NCI-H460 (cell line): ENCODE data around the gene TRIM28. TPM values are rescaled to one million over a fixed set of nuclear protein-coding genes. Genes with fewer than 3 reads are reported as not detected.
A peak's percentile ranks its signal among the peaks of the same experiment; 100 is the strongest.

ENCODE experiments used
- DNase-seq: peaks from one replicate; pipeline ENCODE4 v3.0.0-alpha.2; 2016; ENCODE audit warnings: low read depth; ENCODE audit errors: extremely low read depth
- total RNA-seq: library from RNA; depleted of rRNA; stranded (reverse); fragments of >200 nt; shearing (Covaris generic); gene quantifications from 2 replicates; pipeline ENCODE4 v1.2.3, GENCODE V29; 2014

TRIM28 gene
- total RNA-seq, 1 experiment from 2014 or later, result 252 TPM

DNA sequence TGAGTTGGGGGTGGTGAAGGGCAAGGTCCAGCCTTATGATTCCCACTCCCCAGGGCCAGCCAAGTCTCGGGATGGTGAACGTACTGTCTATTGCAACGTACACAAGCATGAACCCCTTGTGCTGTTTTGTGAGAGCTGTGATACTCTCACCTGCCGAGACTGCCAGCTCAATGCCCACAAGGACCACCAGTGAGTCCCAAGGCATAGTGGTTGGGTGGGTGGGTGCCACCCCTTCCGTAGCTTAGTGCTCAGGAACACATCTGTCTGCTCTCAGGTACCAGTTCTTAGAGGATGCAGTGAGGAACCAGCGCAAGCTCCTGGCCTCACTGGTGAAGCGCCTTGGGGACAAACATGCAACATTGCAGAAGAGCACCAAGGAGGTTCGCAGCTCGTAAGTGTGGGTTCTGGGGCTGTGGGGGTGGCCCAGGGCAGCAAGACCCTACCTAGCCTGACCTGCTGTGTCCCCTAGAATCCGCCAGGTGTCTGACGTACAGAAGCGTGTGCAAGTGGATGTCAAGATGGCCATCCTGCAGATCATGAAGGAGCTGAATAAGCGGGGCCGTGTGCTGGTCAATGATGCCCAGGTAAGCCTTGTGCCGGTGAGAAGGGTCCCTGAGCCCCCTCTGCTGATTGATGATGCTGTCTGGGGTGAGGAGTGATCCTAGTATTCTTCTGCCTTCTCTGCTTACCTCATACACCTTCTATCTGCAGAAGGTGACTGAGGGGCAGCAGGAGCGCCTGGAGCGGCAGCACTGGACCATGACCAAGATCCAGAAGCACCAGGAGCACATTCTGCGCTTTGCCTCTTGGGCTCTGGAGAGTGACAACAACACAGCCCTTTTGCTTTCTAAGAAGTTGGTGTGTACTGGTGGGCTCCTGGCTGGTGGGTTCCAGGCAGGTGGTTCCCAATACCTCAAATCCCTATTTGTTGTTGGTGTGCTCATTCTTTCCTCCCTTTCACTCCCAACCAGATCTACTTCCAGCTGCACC, 3.8 kb downstream of the TRIM28 start:
- no peak for DNase-seq

DNA sequence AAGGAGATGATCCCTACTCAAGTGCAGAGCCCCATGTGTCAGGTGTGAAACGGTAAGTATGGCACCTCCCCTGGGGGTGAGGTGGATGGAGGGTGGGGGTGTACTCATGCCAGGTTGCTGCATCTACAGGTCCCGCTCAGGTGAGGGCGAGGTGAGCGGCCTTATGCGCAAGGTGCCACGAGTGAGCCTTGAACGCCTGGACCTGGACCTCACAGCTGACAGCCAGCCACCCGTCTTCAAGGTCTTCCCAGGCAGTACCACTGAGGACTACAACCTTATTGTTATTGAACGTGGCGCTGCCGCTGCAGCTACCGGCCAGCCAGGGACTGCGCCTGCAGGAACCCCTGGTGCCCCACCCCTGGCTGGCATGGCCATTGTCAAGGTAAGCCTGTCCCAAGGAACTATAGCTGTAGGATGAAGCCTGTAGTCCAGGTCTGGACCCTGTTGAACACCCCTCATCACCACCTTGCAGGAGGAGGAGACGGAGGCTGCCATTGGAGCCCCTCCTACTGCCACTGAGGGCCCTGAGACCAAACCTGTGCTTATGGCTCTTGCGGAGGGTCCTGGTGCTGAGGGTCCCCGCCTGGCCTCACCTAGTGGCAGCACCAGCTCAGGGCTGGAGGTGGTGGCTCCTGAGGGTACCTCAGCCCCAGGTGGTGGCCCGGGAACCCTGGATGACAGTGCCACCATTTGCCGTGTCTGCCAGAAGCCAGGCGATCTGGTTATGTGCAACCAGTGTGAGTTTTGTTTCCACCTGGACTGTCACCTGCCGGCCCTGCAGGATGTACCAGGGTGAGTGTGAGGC, 5.2 kb downstream of the TRIM28 start:
- no peak for DNase-seq

- DNase-seq, result no peak
Measured at GRCh38 chr19:58549664-58550361, 5.9 kb downstream of the TRIM28 start.

- no peak for DNase-seq
Measured at GRCh38 chr19:58550362-58551122, 6.7 kb downstream of the TRIM28 start.

DNA sequence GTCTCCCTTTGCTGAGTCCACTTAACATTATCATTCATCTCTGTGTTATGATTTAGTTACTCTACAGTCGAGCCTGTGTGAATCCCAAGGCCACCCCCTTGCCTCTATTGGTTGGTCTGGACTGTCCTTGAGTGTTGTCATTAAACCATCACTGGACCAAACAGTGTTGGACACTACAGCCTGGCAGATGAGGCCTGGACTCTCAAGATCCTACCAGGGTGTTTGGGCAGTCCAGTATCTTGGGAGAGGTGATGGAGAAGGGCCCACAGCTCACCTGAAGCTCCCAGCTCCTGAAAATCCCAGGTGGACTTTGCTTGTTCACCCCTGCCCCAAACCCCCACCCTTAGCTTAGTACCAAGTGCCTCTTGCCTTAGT, 7.2 kb downstream of the TRIM28 start:
- DNase-seq, result no peak

GRCh38 chr19:58551577-58552471, 8.0 kb downstream of the TRIM28 start:
- no peak for DNase-seq

DNA sequence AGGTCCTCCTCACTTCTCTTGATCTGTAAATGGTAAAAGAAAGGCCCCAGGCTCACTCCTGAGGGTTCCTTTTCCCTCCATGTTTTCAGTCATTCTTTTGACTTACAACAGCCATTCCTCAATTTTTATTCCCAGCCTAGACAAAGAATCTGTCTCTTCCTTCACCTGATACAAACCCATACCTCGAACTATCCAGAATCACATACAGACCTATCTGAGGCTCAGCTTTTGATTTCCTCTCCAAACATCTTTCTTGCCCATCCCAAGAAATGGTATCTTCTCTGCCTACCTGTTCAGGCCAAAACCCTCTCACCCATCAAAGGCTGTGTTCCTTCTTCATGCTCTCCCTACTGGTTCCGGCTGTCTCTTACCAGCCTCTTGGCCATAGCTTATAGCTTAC, 8.8 kb downstream of the TRIM28 start:
- no peak for DNase-seq

GRCh38 chr19:58553799-58554493, 10.1 kb downstream of the TRIM28 start:
- DNase-seq, result no peak

GRCh38 chr19:58554494-58555368, 10.9 kb downstream of the TRIM28 start, which contains the start of gene CHMP2A:
CHMP2A (minus strand) TSS chr19:58555105; CDS start chr19:58554212, 893 bp downstream.
- peak; percentile 92 for DNase-seq

- no peak for DNase-seq
Measured at GRCh38 chr19:58555369-58555885, 11.6 kb downstream of the TRIM28 start.

DNA sequence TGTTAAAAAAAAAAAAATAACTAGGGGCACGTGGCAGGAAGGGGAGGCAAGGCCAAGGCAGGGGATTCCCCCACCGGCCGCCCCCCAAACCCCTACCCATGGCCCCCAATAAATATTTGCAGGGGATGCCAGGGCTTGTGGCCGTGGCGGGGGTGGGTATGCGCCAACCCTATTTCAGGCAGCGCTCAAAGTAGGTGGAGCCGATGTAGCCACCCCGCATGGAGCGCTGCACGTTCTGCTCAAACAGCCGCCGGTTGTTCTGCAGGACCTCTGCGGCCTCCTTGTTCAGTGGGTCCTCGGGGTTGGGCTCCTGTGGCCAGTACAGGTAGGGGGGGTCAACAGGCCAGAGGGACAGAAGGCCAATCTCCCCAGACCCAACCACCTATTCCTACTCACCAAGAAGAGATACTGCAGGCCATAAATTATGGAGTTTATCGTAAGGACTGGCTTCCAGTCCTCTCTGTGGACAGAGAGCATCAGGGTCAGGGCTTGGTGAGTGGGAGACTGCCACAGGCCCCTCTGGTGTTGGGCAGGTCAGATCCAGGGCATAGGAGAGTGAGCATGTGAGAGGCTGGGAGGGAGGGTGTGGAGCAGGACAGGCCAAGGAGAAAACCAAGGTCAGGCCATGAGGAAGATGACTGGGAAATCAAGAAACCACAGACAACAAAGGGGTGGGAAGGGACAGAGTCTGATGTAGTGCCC, 12.2 kb downstream of the TRIM28 start:
- DNase-seq, result no peak

DNA sequence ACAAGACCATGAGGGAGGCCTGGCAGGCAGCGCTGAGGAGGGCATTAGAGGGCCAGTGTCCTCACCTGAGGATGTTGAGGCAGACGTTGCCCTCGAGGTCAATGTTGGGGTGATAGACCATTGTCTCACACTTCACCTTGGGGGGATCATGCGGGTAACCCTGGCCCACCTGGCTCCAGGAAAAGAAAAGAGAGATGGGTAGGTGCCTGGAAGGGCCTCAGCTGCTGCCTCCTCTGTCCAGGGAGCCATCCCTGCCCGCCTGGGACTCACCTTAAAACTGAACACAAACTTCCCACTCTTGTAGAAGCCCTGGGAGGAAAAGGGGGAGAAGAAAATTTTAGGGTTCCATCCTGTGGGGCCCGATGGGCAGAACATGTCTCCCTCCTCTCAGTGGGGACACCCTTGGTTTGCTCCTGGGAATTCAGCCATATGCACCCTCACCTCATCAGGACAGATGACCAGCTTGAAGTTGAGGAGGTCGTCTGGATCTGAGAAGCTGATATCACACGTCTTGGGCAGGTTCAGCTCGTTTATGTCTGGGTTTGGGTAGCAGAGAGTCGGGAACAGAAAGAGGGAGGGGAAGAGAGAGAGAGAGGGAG, 12.9 kb downstream of the TRIM28 start:
- no peak for DNase-seq

- no peak for DNase-seq
Measured at GRCh38 chr19:58557221-58558065, 13.6 kb downstream of the TRIM28 start.

GRCh38 chr19:58558066-58558622, 14.3 kb downstream of the TRIM28 start, which contains the start of gene UBE2M:
UBE2M (minus strand) TSS chr19:58558611; CDS start chr19:58558381, 230 bp downstream.
- DNase-seq, result no peak
